ENCODE results near the gene CDH10.

CDH10 gene

GRCh38 chr5:24439465-24439864 lies 205.3 kb downstream of the CDH10 start:
- no peaks in the 10 kb centered on the region for H3F3A ChIP-seq (ENCODE audit: low read depth)
- no peaks in the 10 kb centered on the region for H3K4me1 ChIP-seq (ENCODE audit: insufficient read depth, low read length, poor library complexity, severe bottlenecking)
- H3K36me3 ChIP-seq (ENCODE audit: insufficient read depth, low read length): no peaks in the 10 kb centered on the region
- H4K20me1 ChIP-seq (ENCODE audit: insufficient read depth, low read length, poor library complexity, severe bottlenecking): no peaks in the 10 kb centered on the region
- no peaks in the 10 kb centered on the region for H3K79me2 ChIP-seq (ENCODE audit: insufficient read depth, low read length)
- H2AFZ ChIP-seq (ENCODE audit: low read length): no peak overlapping the region
- no peak overlapping the region for H3K4me2 ChIP-seq (ENCODE audit: low read depth, low read length, poor library complexity, severe bottlenecking)
- H3K9me3 ChIP-seq (ENCODE audit: insufficient read depth, low read depth, low read length): no peaks in the 10 kb centered on the region
- no peaks in the 10 kb centered on the region for H3K9me2 ChIP-seq (replicated peaks; ENCODE audit: low read depth, low read length)
- H3K27me3 ChIP-seq (ENCODE audit: insufficient read depth, low read length, poor library complexity, severe bottlenecking): no peaks in the 10 kb centered on the region
- no peak overlapping the region for H3K4me3 ChIP-seq (ENCODE audit: low read length, poor library complexity, severe bottlenecking)
- TF ChIP-seq EZH2phosphoT487 (IDR thresholded peaks at IDR 0.05; ENCODE audit: borderline replicate concordance) (no peak), CTCF (conservative IDR thresholded peaks at IDR 0.05; ENCODE audit: low read length) (no peak)
- no peak overlapping the region for H3K9ac ChIP-seq (ENCODE audit: low read depth, low read length, poor library complexity, severe bottlenecking)
